Stimulated activated CD4-positive, alpha-beta T cell treated with anti-CD3 and anti-CD28 coated beads, TNF-alpha, amount 100 ng/mL, for 48 hours (primary cell): ENCODE data around the gene KCNQ1.

ENCODE experiments used
- DNase-seq, 3 donors: peaks; one replicate each; pipeline ENCODE4 v3.0.0-alpha.2; 2020; ENCODE audit warnings: low read depth in 3 of 3

KCNQ1 gene

DNA sequence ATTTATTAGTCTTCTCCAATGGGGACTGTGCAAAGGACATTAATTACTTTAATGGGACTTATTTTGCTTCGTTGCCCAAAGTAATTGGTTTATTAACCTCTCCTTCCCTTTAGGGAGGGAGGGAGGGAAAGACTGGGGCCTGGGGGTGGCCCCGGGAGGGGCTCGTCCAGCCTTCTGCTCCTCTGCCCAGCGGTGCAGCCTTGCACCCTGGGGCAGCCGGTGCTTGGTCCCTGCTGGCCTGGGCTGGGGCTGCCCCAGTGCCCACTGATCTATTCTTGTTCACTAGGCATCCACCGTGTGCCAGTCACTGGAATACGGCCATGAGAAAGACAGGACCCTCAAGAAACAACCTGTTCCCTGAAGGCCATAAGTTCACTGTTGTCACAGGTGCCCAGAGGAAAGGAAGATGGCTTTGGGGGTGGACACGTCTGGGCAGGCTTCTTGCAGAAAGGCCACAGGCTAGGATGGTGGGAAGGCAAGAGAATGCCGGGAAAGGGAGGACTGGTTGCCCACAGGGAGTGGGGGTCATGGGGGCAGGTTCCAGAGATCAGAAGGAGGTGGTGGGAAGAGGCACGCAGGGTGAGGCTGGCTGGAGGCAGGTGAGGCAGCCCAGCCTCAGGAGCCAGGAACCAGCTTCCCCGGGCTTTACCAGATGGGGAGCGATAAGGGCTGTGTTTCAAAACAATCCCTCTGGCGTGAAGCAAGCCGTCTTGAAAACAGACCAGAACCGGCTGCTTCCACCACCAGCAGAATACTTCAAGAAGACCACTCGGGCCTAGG is 302.6 kb downstream of the KCNQ1 start:
- no peak for DNase-seq

- no peak for DNase-seq
Observed at GRCh38 chr11:2748061-2748813, 303.4 kb downstream of the KCNQ1 start.

GRCh38 chr11:2748814-2749554 is 304.2 kb downstream of the KCNQ1 start:
- DNase-seq: no peak

DNA sequence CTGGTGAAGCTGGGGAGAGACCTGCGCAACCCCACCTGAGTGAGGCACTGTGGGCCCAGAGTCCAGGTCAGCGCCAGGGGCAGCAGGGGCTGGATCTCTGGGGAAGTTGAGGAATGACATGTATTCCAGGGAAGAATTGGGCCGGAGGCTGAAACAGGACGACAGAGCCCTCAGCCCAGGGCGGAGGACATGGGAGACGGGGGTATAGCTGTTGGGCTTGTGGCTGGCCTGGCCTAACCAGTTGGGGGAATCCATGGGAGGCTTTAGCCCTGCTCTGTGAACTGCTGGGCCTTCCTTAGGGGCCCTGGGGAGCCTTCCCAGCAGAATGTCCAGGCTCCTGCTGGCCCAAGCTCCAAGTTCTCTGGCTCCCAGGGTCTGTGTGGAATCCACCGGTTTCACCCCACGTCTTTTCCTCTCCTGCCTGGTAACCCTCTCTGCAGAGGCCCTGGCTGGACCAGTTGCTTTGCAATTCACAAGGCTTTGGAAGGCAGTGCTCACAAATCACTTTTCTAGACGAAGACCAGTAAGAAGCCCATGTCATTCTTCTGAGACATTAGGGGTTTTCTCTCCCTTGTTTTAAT is 305.4 kb downstream of the KCNQ1 start:
- no peak for DNase-seq

GRCh38 chr11:2750682-2751522 is 306.1 kb downstream of the KCNQ1 start:
- no peak for DNase-seq

- DNase-seq: no peak
Observed at GRCh38 chr11:2751523-2752203, 306.9 kb downstream of the KCNQ1 start.

DNA sequence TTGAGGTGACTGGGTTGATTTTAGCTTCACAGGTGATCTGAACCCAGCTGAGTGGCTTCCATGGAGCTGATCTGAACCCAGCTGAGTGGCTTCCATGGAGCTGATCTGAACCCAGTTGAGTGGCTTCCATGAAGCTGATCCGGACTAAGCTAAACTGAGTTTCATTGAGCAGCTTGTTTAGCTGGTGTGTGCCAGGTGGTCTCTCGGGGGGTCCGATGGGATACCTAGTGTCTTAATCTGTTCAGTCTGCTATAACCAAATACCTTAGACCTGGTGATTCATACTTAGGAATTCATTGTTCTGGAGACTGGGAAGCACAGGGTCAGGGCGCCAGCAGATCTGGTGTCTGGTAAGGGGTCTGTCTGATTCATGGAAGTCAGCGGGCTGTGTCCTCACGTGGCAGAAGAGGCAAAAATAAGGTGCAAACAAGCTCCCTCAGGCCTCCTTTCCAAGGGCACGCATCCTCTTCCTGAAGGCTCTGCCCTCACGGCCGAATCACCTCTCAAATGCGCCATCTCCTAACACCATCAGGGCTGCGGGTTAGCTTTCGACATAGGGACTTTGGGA is 307.5 kb downstream of the KCNQ1 start:
- DNase-seq: no peak

- DNase-seq: no peak
Observed at GRCh38 chr11:2752923-2753322, 308.1 kb downstream of the KCNQ1 start.

- DNase-seq: no peak
Observed at GRCh38 chr11:2754008-2754407, 309.2 kb downstream of the KCNQ1 start.

DNA sequence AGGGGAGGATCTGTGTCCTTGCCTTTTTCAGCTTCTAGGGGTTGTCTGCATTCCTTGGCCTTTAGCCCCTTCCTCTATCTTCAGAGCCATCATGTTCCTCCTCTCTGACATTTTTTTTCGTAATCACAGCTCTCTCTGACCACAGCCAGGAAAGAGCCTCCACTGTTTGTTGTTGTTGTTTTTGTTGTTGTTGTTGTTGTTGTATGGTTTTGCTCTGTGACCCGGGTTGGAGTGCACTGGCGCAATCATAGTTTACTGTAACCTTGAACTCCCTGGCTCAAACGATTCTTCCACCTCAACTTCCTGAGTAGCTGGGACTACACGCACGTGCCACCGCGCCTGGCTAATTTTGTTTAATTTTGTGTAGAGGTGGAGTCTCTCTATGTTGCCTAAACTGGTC is 310.3 kb downstream of the KCNQ1 start:
- DNase-seq: no peak

DNA sequence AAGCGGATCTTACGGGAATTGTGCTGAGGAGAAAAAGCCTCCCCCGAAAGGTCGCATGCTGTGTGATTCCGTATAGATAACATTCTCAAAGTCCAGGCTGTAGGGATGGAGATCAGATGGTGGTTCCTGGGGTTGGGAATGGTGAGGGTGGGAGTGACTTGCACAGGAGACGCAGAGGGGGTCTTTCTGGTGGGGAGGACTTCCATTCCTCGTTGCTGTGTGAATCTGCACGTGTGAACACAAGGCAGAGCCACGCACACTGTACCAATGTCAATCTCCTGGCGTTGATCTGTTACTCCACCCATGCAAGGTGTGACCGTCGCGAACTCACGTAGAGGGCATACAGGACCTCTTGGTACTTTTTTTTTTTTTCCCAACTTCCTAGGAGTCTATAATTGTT is 313.9 kb downstream of the KCNQ1 start:
- DNase-seq: no peak

DNA sequence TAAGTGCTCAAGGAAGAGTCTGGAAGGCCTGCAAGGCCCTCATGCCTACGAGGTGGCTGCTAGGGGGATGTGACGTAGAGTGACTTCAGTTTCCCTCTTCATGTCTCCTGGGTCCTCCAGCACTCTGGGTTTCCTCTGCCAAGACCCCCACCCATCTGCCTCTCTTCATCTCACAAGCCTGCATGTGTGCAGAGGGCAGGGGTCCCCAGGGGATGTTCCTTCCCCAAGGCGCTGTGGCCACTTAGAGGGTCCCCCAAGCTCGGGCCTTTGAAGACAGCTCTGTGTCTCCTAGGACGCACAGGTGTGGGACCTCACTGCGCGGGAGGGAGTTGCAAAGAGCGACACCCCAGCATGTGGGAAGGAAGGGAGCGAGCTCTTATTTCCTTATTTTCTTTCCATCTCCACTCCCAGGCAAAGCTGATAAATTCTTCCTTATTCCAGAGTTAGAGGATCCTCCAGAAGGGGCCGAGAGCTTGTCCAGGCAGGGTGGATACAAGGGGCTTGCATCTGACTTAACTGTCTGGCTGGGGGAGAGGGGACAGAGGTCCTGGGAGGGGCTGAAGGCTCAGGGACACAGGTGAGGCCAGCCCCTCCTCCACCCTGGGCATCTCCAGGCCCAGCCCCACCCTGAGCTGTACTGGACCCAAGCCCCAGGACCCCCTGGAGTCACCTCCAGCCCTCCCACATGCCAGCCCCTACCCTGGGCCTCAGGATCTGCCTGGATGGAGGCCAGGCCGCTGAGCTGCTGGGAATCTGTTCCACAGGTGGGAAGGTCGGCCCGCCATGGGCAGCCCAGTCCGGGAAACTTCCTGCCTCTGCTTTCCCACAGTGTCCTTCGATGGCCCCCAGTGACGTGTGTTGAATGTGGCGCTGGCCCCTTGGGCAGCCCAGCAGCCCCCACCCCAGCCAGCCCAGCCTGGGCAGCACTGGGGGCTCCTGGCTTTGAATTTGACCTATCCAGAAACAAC is 314.7 kb downstream of the KCNQ1 start:
- DNase-seq: no peak

GRCh38 chr11:2760196-2760871 is 315.5 kb downstream of the KCNQ1 start:
- no peak for DNase-seq

DNA sequence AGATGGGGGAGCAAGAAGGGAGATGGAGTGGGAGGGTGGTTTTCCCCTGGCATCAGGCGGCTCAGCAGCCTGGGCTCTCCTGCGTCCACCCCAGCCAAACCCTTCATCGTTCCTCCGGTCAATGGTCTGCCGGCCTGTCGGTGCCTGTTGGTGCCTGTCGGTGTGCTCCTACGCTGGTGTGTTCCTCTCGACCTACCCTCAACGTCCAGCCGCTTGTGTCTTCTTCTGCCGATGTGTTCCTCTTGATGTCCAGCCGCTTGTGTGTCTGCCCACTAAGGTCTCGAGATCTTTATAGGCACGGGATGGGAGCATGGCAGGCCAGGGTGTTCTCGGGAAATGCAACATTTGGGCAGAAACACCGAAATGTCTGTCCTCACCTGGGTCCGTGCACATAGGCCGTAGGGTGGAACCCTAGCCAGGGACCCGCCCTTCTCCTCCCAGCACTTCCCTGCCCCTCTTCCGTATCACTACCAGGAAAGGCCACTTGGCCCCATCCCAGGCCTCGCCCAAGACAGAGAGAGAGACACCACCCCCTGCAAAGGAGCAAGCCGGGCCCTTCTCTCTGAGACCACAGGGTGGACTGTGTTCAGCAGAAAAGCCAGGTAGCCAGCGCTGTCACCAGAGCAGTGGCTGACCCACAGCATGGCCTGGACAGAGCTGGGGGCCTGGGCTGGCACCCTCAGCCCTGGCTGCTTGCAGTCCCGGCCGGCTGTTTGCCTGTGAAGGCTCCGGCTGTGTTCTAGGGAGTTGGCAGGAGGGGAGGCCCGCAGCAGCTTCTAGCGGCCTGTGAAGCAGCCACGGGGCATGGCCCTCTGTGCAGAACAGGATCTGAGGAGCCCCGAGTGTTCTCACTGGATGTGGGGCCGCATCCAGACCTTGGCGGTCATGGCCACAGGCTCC is 316.6 kb downstream of the KCNQ1 start:
- DNase-seq: no peak

GRCh38 chr11:2762031-2762380 is 317.2 kb downstream of the KCNQ1 start:
- no peak for DNase-seq

DNA sequence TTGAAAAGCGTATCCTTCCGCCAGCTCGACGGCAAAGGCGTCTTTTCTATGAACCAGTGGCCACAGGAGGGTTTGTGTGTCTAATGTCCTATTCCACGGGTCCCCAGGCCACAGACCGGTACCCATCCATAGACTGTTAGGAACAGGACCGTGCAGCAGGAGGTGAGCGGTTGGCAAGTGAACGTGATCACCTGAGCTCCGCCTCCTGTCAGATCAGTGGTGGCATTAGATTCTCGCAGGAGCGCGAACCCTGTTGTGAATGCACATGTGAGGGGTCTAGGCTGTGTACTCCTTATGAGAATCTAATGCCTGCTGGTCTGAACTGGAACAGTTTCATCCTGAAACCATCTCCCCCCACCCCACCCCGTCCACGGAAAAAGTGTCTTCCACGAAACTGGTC is 317.6 kb downstream of the KCNQ1 start:
- no peak for DNase-seq

DNA sequence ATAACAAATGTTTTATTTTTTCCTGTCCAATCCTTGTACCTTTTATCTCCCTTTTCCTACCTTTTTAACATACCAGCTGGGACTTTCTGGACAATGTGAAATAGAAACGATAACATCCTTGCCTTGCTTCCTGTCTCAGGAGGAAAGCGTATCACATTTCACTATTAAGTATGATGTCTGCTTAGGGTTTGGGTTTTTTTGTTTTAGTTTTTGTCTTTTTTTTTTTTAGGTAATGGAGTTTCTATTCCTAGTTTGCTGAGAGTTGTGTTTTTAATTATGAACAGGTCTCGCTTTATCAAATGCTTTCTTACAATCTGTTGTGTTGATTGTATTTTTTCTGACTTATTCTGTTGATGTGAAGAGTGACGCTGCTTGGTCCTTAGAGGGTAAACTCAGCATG is 319.2 kb downstream of the KCNQ1 start:
- no peak for DNase-seq

DNA sequence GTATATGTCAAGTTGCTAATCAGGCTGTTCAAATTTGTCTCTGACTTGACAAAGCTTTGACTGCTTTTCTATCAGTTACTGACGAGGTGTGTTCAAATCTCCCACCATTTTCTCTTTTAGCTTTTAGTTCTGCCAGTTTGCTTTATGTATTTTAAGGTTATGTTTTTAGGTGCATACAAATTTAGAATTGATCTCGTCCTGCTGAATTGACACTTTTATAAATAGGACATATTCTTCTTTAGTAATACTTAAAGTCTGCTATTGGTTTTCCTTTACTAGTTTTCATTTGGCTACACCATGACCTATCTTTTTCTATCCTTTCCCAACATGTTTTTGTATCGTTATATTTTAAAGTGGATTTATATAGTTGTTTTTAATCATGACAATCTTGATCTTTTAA is 320.7 kb downstream of the KCNQ1 start:
- DNase-seq: no peak
